ENCODE results near the gene KMT2D.
A peak's percentile ranks its signal among the peaks of the same experiment; 100 is the strongest.

Gene KMT2D

GRCh38 chr12:49030119-49030518, 30.5 kb downstream of the KMT2D start:
- Histone ChIP-seq H3K36me3 (replicated peaks) (peaks cover 89% of the 10 kb centered on the region), H3K9me3 (no peaks in the 10 kb centered on the region), H3K4me1 (no peaks in the 10 kb centered on the region), H3K27me3 (ENCODE audit: low read depth) (no peaks in the 10 kb centered on the region), H3K4me3 (no peak overlapping the region)
- no peak for DNase-seq (ENCODE audit: low spot score in 2 of 2)
- in situ Hi-C loops (cut with MboI; ENCODE audit: low sequenced_read_pairs), result no loop called here

- in situ Hi-C loops (cut with MboI; ENCODE audit: low sequenced_read_pairs), result no loop called here
- H3K4me3 ChIP-seq, result no peak overlapping the region
- no peak for DNase-seq (ENCODE audit: low spot score in 2 of 2)
- H3K27me3 ChIP-seq (ENCODE audit: low read depth), result no peaks in the 10 kb centered on the region
- no peaks in the 10 kb centered on the region for H3K4me1 ChIP-seq
- no peaks in the 10 kb centered on the region for H3K9me3 ChIP-seq
- peaks cover 89% of the 10 kb centered on the region for H3K36me3 ChIP-seq (replicated peaks)
Observed at GRCh38 chr12:49028666-49029275, 31.8 kb downstream of the KMT2D start.

GRCh38 chr12:49027846-49028555, 32.6 kb downstream of the KMT2D start:
- DNase-seq (ENCODE audit: low spot score in 2 of 2), result no peak
- Histone ChIP-seq H3K4me1 (no peaks in the 10 kb centered on the region), H3K36me3 (replicated peaks) (peaks cover 89% of the 10 kb centered on the region), H3K9me3 (no peaks in the 10 kb centered on the region), H3K4me3 (no peak overlapping the region), H3K27me3 (ENCODE audit: low read depth) (no peaks in the 10 kb centered on the region)
- in situ Hi-C loops (cut with MboI; ENCODE audit: low sequenced_read_pairs), result no loop called here

- Histone ChIP-seq H3K36me3 (replicated peaks) (peaks cover 87% of the 10 kb centered on the region), H3K9me3 (no peaks in the 10 kb centered on the region), H3K4me1 (no peaks in the 10 kb centered on the region), H3K4me3 (no peak overlapping the region), H3K27me3 (ENCODE audit: low read depth) (no peaks in the 10 kb centered on the region)
- in situ Hi-C loops (cut with MboI; ENCODE audit: low sequenced_read_pairs), result no loop called here
- DNase-seq (ENCODE audit: low spot score in 2 of 2), result no peak
Observed at GRCh38 chr12:49026678-49027480, 33.7 kb downstream of the KMT2D start.

- Histone ChIP-seq H3K27me3 (ENCODE audit: low read depth) (no peaks in the 10 kb centered on the region), H3K4me3 (no peak overlapping the region), H3K36me3 (replicated peaks) (peaks cover 88% of the 10 kb centered on the region), H3K4me1 (no peaks in the 10 kb centered on the region), H3K9me3 (no peaks in the 10 kb centered on the region)
- DNase-seq (ENCODE audit: low spot score in 2 of 2), result no peak
- in situ Hi-C loops (cut with MboI; ENCODE audit: low sequenced_read_pairs), result no loop called here
Observed at GRCh38 chr12:49026101-49026500, 34.5 kb downstream of the KMT2D start.

GRCh38 chr12:49025463-49025862, 35.1 kb downstream of the KMT2D start:
- Histone ChIP-seq H3K27me3 (ENCODE audit: low read depth) (no peaks in the 10 kb centered on the region), H3K36me3 (replicated peaks) (peaks cover 81% of the 10 kb centered on the region), H3K9me3 (no peaks in the 10 kb centered on the region), H3K4me1 (no peaks in the 10 kb centered on the region), H3K4me3 (no peak overlapping the region)
- DNase-seq (ENCODE audit: low spot score in 2 of 2), result no peak
- in situ Hi-C loops (cut with MboI; ENCODE audit: low sequenced_read_pairs), result no loop called here

GRCh38 chr12:49024543-49024942, 36.1 kb downstream of the KMT2D start:
- H3K9me3 ChIP-seq, result no peaks in the 10 kb centered on the region
- no peak overlapping the region for H3K4me3 ChIP-seq
- in situ Hi-C loops (cut with MboI; ENCODE audit: low sequenced_read_pairs), result no loop called here
- H3K27me3 ChIP-seq (ENCODE audit: low read depth), result no peaks in the 10 kb centered on the region
- no peaks in the 10 kb centered on the region for H3K4me1 ChIP-seq
- peaks cover 75% of the 10 kb centered on the region for H3K36me3 ChIP-seq (replicated peaks)
- DNase-seq (ENCODE audit: low spot score in 2 of 2), result no peak

GRCh38 chr12:49023812-49024211, 36.8 kb downstream of the KMT2D start:
- H3K4me3 ChIP-seq, result no peak overlapping the region
- no peaks in the 10 kb centered on the region for H3K27me3 ChIP-seq (ENCODE audit: low read depth)
- in situ Hi-C loops (cut with MboI; ENCODE audit: low sequenced_read_pairs), result no loop called here
- no peak for DNase-seq (ENCODE audit: low spot score in 2 of 2)
- H3K4me1 ChIP-seq, result no peaks in the 10 kb centered on the region
- H3K36me3 ChIP-seq (replicated peaks), result peaks cover 69% of the 10 kb centered on the region
- no peaks in the 10 kb centered on the region for H3K9me3 ChIP-seq

GRCh38 chr12:49022558-49023178, 37.9 kb downstream of the KMT2D start:
- no peak overlapping the region for H3K4me3 ChIP-seq
- peaks cover 3% of the 10 kb centered on the region for H3K4me1 ChIP-seq
- H3K27me3 ChIP-seq (ENCODE audit: low read depth), result no peaks in the 10 kb centered on the region
- no peaks in the 10 kb centered on the region for H3K9me3 ChIP-seq
- in situ Hi-C loops (cut with MboI; ENCODE audit: low sequenced_read_pairs), result no loop called here
- peaks cover 58% of the 10 kb centered on the region for H3K36me3 ChIP-seq (replicated peaks)
- DNase-seq (ENCODE audit: low spot score in 2 of 2), result no peak

- in situ Hi-C loops (cut with MboI; ENCODE audit: low sequenced_read_pairs), result no loop called here
- H3K4me1 ChIP-seq, result peaks cover 7% of the 10 kb centered on the region
- H3K36me3 ChIP-seq (replicated peaks), result peaks cover 50% of the 10 kb centered on the region
- no peaks in the 10 kb centered on the region for H3K9me3 ChIP-seq
- DNase-seq (ENCODE audit: low spot score in 2 of 2), result no peak
- no peaks in the 10 kb centered on the region for H3K27me3 ChIP-seq (ENCODE audit: low read depth)
- H3K4me3 ChIP-seq, result no peak overlapping the region
Observed at GRCh38 chr12:49021292-49021915, 39.2 kb downstream of the KMT2D start.

- Histone ChIP-seq H3K9me3 (no peaks in the 10 kb centered on the region), H3K4me1 (peaks cover 7% of the 10 kb centered on the region), H3K27me3 (ENCODE audit: low read depth) (no peaks in the 10 kb centered on the region), H3K4me3 (no peak overlapping the region), H3K36me3 (replicated peaks) (peaks cover 43% of the 10 kb centered on the region)
- DNase-seq (ENCODE audit: low spot score in 2 of 2), result no peak
- in situ Hi-C loops (cut with MboI; ENCODE audit: low sequenced_read_pairs), result no loop called here
Observed at GRCh38 chr12:49020441-49020840, 40.2 kb downstream of the KMT2D start.

- Histone ChIP-seq H3K36me3 (replicated peaks) (peaks cover 35% of the 10 kb centered on the region), H3K4me1 (peaks cover 7% of the 10 kb centered on the region), H3K4me3 (no peak overlapping the region), H3K9me3 (no peaks in the 10 kb centered on the region), H3K27me3 (ENCODE audit: low read depth) (no peaks in the 10 kb centered on the region)
- in situ Hi-C loops (cut with MboI; ENCODE audit: low sequenced_read_pairs), result no loop called here
- peak in 1 of 2 experiments; percentile 67 for DNase-seq (ENCODE audit: low spot score in 2 of 2)
Observed at GRCh38 chr12:49019443-49020324, 40.9 kb downstream of the KMT2D start.

GRCh38 chr12:49019120-49019430, 41.5 kb downstream of the KMT2D start:
- Histone ChIP-seq H3K27me3 (ENCODE audit: low read depth) (no peaks in the 10 kb centered on the region), H3K4me3 (peak overlapping the region; percentile 57), H3K36me3 (replicated peaks) (peaks cover 30% of the 10 kb centered on the region), H3K9me3 (no peaks in the 10 kb centered on the region), H3K4me1 (peaks cover 7% of the 10 kb centered on the region)
- no peak for DNase-seq (ENCODE audit: low spot score in 2 of 2)
- in situ Hi-C loops (cut with MboI; ENCODE audit: low sequenced_read_pairs), result no loop called here
